ENCODE data around the gene SLC35G6.
A peak's percentile ranks its signal among the peaks of the same experiment; 100 is the strongest.
"Not testable (repeated sequence)": the region's sequence is repeated elsewhere in the genome, so short reads cannot be mapped to it uniquely, and the experiment has no call there.

Gene SLC35G6

GRCh38 chr17:7476494-7476893 is 4.8 kb upstream of the SLC35G6 start:
- TF ChIP-seq CTCF (IDR thresholded peaks at IDR 0.05; ENCODE audit: low read depth, low read length) = no peak
- H3K4me3 ChIP-seq (ENCODE audit: low read depth, low read length) = peak overlapping the region; percentile 87; the same call in 1 of the 2 replicates

GRCh38 chr17:7476951-7477350 is 4.3 kb upstream of the SLC35G6 start:
- TF ChIP-seq CTCF (IDR thresholded peaks at IDR 0.05; ENCODE audit: low read depth, low read length) = no peak
- H3K4me3 ChIP-seq (ENCODE audit: low read depth, low read length) = peak overlapping the region; percentile 87

- no peak for TF ChIP-seq CTCF (IDR thresholded peaks at IDR 0.05; ENCODE audit: low read depth, low read length)
- H3K4me3 ChIP-seq (ENCODE audit: low read depth, low read length) = peak overlapping the region; percentile 87
These were observed 3.6 kb upstream of the SLC35G6 start for GRCh38 chr17:7477392-7478275.

- TF ChIP-seq CTCF (IDR thresholded peaks at IDR 0.05; ENCODE audit: low read depth, low read length) = no peak
- H3K4me3 ChIP-seq (ENCODE audit: low read depth, low read length) = peak overlapping the region; percentile 87
These were observed 2.7 kb upstream of the SLC35G6 start for GRCh38 chr17:7478276-7479212.

GRCh38 chr17:7479213-7480088 is 1.8 kb upstream of the SLC35G6 start, which contains the start of gene ZBTB4:
TSS of gene ZBTB4 (minus strand) at chr17:7479631. CDS start at chr17:7466801, 12,830 bp downstream.
- H3K4me3 ChIP-seq (ENCODE audit: low read depth, low read length) = peak within 1 kb of the TSS; percentile 87
- no peak for TF ChIP-seq CTCF (IDR thresholded peaks at IDR 0.05; ENCODE audit: low read depth, low read length)

GRCh38 chr17:7480089-7480384 is 1.2 kb upstream of the SLC35G6 start:
- H3K4me3 ChIP-seq (ENCODE audit: low read depth, low read length) = peak overlapping the region; percentile 65
- no peak for TF ChIP-seq CTCF (IDR thresholded peaks at IDR 0.05; ENCODE audit: low read depth, low read length)

- not testable (repeated sequence) for H3K4me3 ChIP-seq (ENCODE audit: low read depth, low read length)
These were observed 846 bp downstream of the SLC35G6 start for GRCh38 chr17:7481842-7482741.

- H3K4me3 ChIP-seq (ENCODE audit: low read depth, low read length) = peak overlapping the region; percentile 88
These were observed 1.5 kb downstream of the SLC35G6 start for GRCh38 chr17:7482742-7483088.

Data from WI38 (cell line).